Spleen (tissue), 11 donors: ENCODE measurements around the gene SEC14L1. TPM values are rescaled to one million over a fixed set of nuclear protein-coding genes. Genes with fewer than 3 reads are reported as not detected.

Source experiments
- DNase-seq: peaks from one replicate; pipeline ENCODE4 v3.0.0-alpha.2; 2020
- H3K27ac ChIP-seq, 8 donors: fragments of 200-600 bp; sonication (generic) in 7 of 8; 1 replicate in 4 of 8; 2 replicates in 4 of 8; pipeline versions ENCODE4 v1.5.0 to v1.8.0; 2016 to 2021; ENCODE audit warnings: inconsistent platforms in 4 of 8, mild to moderate bottlenecking in 4 of 8, moderate library complexity in 1 of 8
- H3K27me3 ChIP-seq, 7 donors: fragments of 200-600 bp; sonication (generic) in 6 of 7; replicated peaks in 1 of 7; 1 replicate in 4 of 7; 2 replicates in 3 of 7; pipeline versions ENCODE4 v1.5.0 to v1.8.0; 2016 to 2021; ENCODE audit warnings: inconsistent platforms in 3 of 7, mild to moderate bottlenecking in 1 of 7
- H3K36me3 ChIP-seq, 6 donors: fragments of 200-600 bp; sonication (generic) in 5 of 6; 1 replicate in 4 of 6; 2 replicates in 2 of 6; pipeline versions ENCODE4 v1.5.0 to v1.8.0; 2016 to 2021; ENCODE audit warnings: inconsistent platforms in 2 of 6
- H3K4me1 ChIP-seq, 6 donors: fragments of 200-600 bp; sonication (generic) in 5 of 6; 1 replicate in 3 of 6; 2 replicates in 3 of 6; pipeline versions ENCODE4 v1.5.0 to v1.8.0; 2016 to 2021; ENCODE audit warnings: inconsistent platforms in 3 of 6
- H3K4me3 ChIP-seq, 8 donors: fragments of 200-600 bp; sonication (generic) in 7 of 8; 1 replicate in 4 of 8; 2 replicates in 4 of 8; pipeline versions ENCODE4 v1.5.0 to v1.8.0; 2016 to 2021; ENCODE audit warnings: inconsistent platforms in 4 of 8, mild to moderate bottlenecking in 4 of 8, moderate library complexity in 2 of 8
- H3K9me3 ChIP-seq, 8 donors: fragments of 200-600 bp; sonication (generic) in 7 of 8; 1 replicate in 4 of 8; 2 replicates in 4 of 8; pipeline versions ENCODE4 v1.5.0 to v1.8.0; 2016 to 2021; ENCODE audit warnings: inconsistent platforms in 4 of 8
- POLR2A ChIP-seq, 3 donors: fragments of 450-650 bp; IDR thresholded peaks; one replicate each; pipeline ENCODE4 v1.5.1; 2017; ENCODE audit warnings: antibody characterized with exemption in 3 of 3, mild to moderate bottlenecking in 1 of 3
- POLR2AphosphoS5 ChIP-seq, 3 donors: sonication (generic); formaldehyde crosslinking; IDR thresholded peaks; one replicate each; pipeline ENCODE4 v1.5.1; 2017; ENCODE audit warnings: antibody characterized with exemption in 3 of 3
- WGBS, 5 donors: extraction: QIAGEN DNeasy Blood & Tissue Kit in 3 of 5; methylation state at CpG; one replicate each; pipeline versions ENCODE4 v1.1.5 to v1.1.7; 2013 to 2018; 5-methylcytosine and 5-hydroxymethylcytosine counted together
- intact Hi-C: fragments of 100-400 bp; cut with DNase I; formaldehyde crosslinking; loops from one replicate; pipeline ENCODE4 v1.15.0; 2023; ENCODE audit warnings: low total_unique reads
- polyA plus RNA-seq, 3 donors: library from polyadenylated mRNA; stranded (reverse); fragments of 200-250 nt; gene quantifications; one replicate each; pipeline ENCODE4 v1.2.1, GENCODE V29; 2013
- total RNA-seq, 7 donors: library from RNA; depleted of rRNA in 3 of 7; stranded (reverse); fragments of >200 nt in 3 of 7; fragmentation: NEBNext Ultra II Directional in 4 of 7; extraction: Animal tissue kit (Norgen Biotek cat#: 25700) in 4 of 7; gene quantifications; one replicate each; pipeline versions ENCODE4 v1.1.0 to v1.2.1, GENCODE V29; 2016 to 2021
- TF ChIP-seq, protein P1 (sequence below), 11 experiments: fragments of 200-600 bp in 7 of 11; fragments of 450-650 bp in 4 of 11; sonication (generic) in 4 of 11; IDR thresholded peaks in 8 of 11; conservative IDR thresholded peaks in 3 of 11; 1 replicate in 7 of 11; 2 replicates in 4 of 11; pipeline versions ENCODE4 v1.4.0 to v1.8.0; 2016 to 2021; ENCODE audit warnings: antibody characterized with exemption in 11 of 11, inconsistent platforms in 4 of 11, mild to moderate bottlenecking in 1 of 11
- donor health status: healthy with polysubstance abuse.
- donor health status: DM: no; HTN: no; CAD: no; lungs with moderate emphysema.
- donor health status: DM: no; HTN: no; CAD: no.
- donor health status: Bipolar disorder and iron deficiency.
- donor health status: healthy.
- donor health status: DM: no; HTN: no; CAD: no.
- donor health status: DM: yes; HTN: yes; CAD: no.

The SEC14L1 gene
- total and polyA plus RNA-seq, 10 donors: 14.5 to 202 (median 169) TPM

DNA sequence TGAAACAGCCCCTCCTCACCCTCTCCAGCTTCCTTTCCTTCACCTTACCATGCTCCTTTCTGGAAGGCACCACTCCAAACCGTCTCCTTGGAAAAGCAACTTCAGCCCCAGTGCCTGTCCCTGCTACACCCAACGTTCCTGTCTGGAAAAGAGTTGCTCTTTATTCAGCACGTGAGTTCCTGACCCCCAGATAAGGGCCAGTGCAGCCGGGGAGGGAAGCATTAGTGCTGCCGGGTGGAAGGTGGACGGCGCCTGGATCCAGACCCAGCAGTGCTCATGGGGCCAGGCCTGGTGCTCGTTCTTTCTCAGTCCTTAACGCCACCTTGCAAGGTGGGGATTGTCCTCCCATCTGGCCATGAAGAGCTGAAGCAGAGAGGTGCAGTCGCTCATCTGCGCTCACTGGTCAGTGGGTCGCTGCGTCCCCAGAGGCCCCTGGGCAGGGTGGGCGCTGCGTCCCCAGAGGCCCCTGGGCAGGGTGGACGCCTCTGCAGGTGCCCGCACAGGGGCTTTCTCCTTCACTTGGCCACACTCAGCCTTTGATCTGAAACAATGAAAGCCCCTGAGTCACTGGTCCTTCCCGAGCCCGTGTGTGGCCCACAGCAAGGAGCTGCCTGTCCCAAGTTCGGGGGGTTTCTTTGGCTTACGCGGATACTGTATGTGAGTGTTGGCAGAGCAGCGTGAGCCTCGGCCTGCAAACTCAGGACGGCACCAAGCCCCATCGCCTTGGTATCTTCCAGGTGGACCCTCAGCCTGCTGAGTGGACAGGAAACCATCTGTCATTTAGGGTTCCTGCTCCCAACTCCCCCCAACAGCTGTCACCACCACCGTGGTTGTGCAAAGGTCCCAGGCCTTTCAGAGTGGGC lies 117.1 kb downstream of the SEC14L1 start:
- 82 to 86% (median 84%) methylated on average over 26 to 27 of the region's 27 CpGs for WGBS, 5 donors
- intact Hi-C loops: no loop called here
- peaks cover 0 to 41% (median 0%) of the 10 kb centered on the region in 7 donors for H3K27me3 ChIP-seq
- H3K4me1 ChIP-seq: peaks cover 0 to 22% (median 5%) of the 10 kb centered on the region in 6 donors
- TF ChIP-seq, protein P1, sequence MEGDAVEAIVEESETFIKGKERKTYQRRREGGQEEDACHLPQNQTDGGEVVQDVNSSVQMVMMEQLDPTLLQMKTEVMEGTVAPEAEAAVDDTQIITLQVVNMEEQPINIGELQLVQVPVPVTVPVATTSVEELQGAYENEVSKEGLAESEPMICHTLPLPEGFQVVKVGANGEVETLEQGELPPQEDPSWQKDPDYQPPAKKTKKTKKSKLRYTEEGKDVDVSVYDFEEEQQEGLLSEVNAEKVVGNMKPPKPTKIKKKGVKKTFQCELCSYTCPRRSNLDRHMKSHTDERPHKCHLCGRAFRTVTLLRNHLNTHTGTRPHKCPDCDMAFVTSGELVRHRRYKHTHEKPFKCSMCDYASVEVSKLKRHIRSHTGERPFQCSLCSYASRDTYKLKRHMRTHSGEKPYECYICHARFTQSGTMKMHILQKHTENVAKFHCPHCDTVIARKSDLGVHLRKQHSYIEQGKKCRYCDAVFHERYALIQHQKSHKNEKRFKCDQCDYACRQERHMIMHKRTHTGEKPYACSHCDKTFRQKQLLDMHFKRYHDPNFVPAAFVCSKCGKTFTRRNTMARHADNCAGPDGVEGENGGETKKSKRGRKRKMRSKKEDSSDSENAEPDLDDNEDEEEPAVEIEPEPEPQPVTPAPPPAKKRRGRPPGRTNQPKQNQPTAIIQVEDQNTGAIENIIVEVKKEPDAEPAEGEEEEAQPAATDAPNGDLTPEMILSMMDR (IDR thresholded peaks at IDR 0.05 in 8 of 11, conservative IDR thresholded peaks at IDR 0.05 in 3 of 11): no peak
- TF ChIP-seq POLR2A (IDR thresholded peaks at IDR 0.05) (no peak), POLR2AphosphoS5 (IDR thresholded peaks at IDR 0.05) (no peak)
- H3K4me3 ChIP-seq: no peak overlapping the region
- DNase-seq: no peak
- H3K27ac ChIP-seq: no peak overlapping the region
- no peaks in the 10 kb centered on the region for H3K36me3 ChIP-seq
- no peaks in the 10 kb centered on the region for H3K9me3 ChIP-seq

DNA sequence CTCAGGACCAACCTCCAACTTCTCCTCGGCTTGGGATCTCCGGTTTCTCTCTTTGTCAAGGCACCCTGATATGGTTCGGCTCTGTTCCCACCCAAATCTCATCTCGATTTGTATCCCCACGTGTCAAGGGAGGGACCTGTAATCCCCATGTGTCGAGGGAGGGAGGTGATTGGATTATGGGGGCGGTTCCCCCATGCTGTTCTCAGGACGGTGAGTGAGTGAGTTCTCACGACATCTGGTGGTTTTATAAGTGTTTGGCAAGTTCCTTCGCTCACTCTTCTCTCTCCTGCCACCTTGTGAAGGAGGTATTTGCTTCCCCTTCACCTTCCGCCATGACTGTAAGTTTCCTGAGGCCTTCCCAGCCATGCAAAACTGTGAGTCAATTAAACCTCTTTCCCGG lies 117.9 kb downstream of the SEC14L1 start:
- intact Hi-C loops: no loop called here
- no peak overlapping the region for H3K27ac ChIP-seq

DNA sequence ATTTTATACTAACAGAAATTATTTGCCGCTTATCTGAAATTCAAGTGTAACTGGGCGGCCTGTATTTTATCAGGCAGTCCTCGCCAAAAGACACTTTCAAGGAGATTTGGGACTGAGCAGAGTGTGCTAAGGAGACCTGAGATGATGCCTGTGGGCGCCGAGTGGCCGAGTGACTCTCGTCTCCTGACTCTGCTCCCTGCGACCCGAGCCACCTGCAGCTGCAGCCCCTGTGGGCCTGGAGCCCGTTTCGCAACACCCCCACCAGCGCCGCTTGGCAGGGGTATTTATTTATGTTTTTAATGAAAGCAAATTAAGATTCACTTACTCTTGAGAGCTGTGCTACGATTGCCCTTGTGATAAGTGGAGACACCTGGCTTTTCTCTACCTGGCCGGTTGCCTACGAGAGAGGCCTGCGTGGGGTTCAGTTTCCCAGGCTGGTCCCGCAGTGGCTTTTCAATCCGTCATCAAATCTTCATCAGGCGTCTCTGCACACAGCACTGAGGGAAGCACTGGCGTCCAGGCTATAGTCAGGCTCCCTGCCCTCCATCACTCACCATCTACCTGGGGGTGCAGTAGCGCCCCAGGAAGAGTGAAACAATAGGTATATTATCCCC lies 124.0 kb downstream of the SEC14L1 start:
- no peak for TF ChIP-seq POLR2A (IDR thresholded peaks at IDR 0.05)
- TF ChIP-seq, protein P1 (IDR thresholded peaks at IDR 0.05 in 8 of 11, conservative IDR thresholded peaks at IDR 0.05 in 3 of 11): no peak
- no peak for TF ChIP-seq POLR2AphosphoS5 (IDR thresholded peaks at IDR 0.05)
- H3K4me1 ChIP-seq: no peaks in the 10 kb centered on the region
- no peaks in the 10 kb centered on the region for H3K9me3 ChIP-seq
- H3K27ac ChIP-seq: no peak overlapping the region
- WGBS, 5 donors: 72 to 86% (median 77%) methylated on average over 22 of the region's 22 CpGs
- intact Hi-C loops: no loop called here
- no peaks in the 10 kb centered on the region for H3K36me3 ChIP-seq
- DNase-seq: no peak
- H3K4me3 ChIP-seq: no peak overlapping the region
- peaks cover 0 to 4% (median 0%) of the 10 kb centered on the region in 7 donors for H3K27me3 ChIP-seq

More for the DNA sequence above, 117.9 kb downstream of the SEC14L1 start:
- TF ChIP-seq, protein P1 (IDR thresholded peaks at IDR 0.05 in 8 of 11, conservative IDR thresholded peaks at IDR 0.05 in 3 of 11): no peak
- TF ChIP-seq POLR2AphosphoS5 (IDR thresholded peaks at IDR 0.05) (no peak), POLR2A (IDR thresholded peaks at IDR 0.05) (no peak)
- 76 to 90% (median 87%) methylated on average over 12 of the region's 12 CpGs for WGBS, 5 donors
- H3K9me3 ChIP-seq: no peaks in the 10 kb centered on the region
- H3K4me3 ChIP-seq: no peak overlapping the region
- peaks cover 0 to 19% (median 5%) of the 10 kb centered on the region in 6 donors for H3K4me1 ChIP-seq
- H3K36me3 ChIP-seq: no peaks in the 10 kb centered on the region
- DNase-seq: no peak
- H3K27me3 ChIP-seq: peaks cover 0 to 40% (median 0%) of the 10 kb centered on the region in 7 donors

DNA sequence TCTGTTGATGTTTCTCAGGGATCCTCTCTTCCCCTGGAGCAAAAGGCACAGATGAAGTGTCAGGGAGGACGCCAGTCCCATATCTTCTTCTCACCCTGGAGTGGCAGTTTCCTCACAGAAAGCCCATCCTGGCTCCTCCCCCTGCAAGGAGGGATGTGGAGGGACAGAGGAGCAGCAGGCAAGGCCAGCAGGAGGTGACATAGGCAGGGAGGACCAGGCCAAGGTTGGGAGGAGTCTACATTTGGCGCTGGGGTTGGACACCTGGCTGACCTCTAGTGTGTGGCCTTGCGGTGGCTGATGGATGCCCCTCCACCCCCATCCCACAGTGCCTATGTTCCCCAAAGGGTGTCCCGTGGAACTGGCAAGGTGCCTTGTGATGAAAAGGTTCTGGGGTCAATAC lies 125.4 kb downstream of the SEC14L1 start:
- TF ChIP-seq POLR2A (IDR thresholded peaks at IDR 0.05) (no peak), POLR2AphosphoS5 (IDR thresholded peaks at IDR 0.05) (no peak)
- TF ChIP-seq, protein P1 (IDR thresholded peaks at IDR 0.05 in 8 of 11, conservative IDR thresholded peaks at IDR 0.05 in 3 of 11): no peak
- no peaks in the 10 kb centered on the region for H3K4me1 ChIP-seq
- H3K36me3 ChIP-seq: no peaks in the 10 kb centered on the region
- no peak for DNase-seq
- 64 to 83% (median 74%) methylated on average over 4 of the region's 4 CpGs for WGBS, 5 donors
- no peak overlapping the region for H3K4me3 ChIP-seq
- peaks cover 0 to 4% (median 0%) of the 10 kb centered on the region in 7 donors for H3K27me3 ChIP-seq
- no peak overlapping the region for H3K27ac ChIP-seq
- no peaks in the 10 kb centered on the region for H3K9me3 ChIP-seq
- intact Hi-C loops: no loop called here
